HG03045 (cell line): ENCODE data around the gene RAB40B.

ENCODE experiments used
- ATAC-seq: cut with Tn5 transposase; IDR thresholded peaks from one replicate; pipeline ENCODE4 v1.9.1; 2021; ENCODE audit warnings: mild to moderate bottlenecking, moderate library complexity; ENCODE audit not compliant: unreplicated experiment

RAB40B gene

DNA sequence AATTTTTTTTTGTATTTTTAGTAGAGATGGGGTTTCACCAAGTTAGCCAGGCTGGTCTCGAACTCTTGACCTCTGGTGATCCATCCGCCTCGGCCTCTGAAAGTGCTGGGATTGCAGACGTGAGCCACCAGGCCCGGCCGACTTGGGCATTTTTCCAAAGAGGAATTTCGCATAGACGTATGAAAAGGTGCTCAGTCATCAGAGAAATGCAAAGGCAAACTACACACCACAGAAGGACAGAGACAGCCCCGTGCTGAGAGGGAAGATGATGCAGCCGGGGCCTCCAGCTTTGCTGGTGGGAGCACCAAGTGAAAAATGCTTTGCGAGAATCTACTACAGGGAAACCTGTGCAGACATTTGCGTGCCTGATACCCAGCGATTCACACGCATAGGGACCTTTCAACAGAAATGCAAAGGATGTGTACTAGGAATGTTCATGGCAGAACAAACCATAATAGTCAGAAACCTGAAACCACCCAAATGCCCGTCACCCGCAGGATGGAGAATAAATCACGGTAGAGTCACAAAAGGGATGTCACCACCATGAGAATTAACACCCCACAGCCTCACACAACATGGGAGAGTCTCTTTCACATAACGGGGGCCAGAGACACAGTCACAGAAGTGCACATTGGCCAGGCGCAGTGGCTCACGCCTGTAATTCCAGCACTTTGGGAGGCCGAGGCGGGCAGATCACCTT is 5.2 kb downstream of the RAB40B start:
- no peak for ATAC-seq

DNA sequence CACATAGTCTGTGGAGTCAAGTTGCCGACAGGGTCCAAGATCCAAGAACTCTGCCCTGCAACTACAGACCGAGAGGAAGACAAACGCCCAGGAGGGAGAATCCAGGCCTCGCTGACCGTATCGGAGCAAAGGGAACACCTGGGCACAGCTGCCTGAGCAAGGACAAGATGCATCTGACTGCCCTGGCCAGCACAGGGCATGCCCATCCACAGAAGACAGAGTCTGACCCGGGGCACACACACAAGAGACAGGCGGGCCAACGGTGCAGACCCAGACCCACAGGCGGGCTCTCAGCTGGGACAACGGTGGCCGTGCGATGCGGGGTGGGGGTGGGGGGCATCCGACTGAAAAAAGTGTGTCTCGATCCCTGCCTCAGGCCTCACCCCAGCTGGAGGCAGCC is 6.2 kb downstream of the RAB40B start:
- ATAC-seq: no peak

DNA sequence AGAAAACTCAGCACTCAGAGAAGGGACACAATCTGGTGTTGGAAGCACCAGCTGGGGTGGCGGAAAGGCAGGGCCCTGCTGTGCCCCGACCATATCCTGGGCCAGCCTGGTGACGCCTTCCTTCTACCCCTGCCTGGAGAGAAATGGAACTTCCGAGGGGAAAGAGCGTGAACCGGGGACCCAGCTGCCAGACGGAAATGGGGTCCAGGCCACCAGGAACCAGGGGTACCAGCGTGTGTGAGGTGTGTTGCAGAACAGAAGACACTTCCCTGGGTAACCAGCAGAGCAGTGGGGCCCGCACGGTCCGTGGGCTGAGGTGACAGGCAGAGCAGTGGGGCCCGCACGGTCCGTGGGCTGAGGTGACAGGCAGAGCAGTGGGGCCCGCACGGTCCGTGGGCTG is 6.8 kb downstream of the RAB40B start:
- no peak for ATAC-seq

DNA sequence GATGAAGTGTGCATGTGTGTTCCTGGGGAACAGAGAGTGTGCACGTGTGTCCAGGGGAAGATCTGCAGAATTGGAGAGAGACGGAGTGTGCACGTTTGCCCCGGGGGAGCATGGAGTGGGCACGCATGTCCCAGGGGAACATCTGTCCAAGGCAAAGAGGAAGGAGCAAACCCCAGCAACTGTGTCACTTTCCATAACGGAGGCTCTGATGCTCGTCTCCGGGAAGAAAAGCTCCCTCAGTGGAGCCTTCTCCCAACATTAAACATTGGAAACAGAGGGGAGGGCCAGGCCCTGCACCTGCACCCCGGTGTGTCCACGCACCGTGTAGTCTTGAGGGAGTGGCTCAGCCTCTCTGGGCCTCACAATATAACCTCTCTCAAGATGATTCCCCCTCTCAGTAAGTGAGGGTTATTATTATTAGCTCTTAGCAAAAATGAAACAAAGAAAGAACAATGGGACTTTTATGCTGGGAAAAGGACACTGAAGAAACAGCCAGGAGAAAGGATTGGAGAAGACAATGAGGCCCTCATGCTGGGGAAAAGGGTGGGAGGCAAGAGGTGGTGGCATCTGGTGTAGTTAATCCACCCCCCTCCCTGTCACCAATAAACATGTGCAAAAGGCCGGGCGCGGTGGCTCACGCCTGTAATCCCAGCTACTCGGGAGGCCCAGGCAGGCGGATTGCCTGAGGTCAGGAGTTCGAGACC is 7.6 kb downstream of the RAB40B start:
- no peak for ATAC-seq

DNA sequence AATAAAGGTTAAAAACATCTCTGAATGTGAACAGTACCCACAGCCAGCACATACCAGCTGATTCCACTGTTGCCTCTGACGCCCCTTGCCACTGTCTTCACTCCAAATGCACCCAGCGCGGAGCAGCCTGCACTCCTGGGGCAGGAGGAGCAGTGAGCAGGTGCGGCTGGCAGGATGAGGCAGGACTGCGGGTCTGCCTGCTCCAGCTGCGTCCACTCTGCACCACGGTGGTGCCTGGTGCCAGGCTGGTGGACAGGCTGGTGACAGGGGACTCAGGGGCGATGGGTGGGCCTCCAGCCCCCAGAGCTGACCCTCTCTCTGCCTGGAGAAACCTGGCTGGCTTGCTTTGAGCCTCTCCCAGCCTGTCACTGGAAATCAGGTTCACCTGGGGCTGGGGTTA is 9.4 kb downstream of the RAB40B start:
- no peak for ATAC-seq

DNA sequence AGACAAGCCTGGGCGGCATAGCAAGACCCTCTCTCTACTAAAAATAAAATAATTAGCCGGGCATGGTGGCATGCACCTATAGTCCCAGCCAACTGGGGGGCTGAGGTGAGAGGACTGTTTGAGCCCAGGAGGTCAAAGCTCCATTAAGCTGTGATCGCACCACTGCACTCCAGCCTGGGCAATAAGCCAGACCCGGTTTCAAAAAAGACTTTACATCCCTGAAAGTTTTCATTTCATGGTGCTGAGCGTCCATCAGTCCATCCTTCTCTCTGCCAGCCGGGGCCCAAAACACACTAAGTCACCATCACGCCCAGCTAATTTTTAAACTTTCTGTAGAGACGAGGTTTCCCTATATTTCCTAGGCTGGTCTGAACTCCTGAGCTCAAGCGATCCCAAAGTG is 10.6 kb downstream of the RAB40B start:
- no peak for ATAC-seq

DNA sequence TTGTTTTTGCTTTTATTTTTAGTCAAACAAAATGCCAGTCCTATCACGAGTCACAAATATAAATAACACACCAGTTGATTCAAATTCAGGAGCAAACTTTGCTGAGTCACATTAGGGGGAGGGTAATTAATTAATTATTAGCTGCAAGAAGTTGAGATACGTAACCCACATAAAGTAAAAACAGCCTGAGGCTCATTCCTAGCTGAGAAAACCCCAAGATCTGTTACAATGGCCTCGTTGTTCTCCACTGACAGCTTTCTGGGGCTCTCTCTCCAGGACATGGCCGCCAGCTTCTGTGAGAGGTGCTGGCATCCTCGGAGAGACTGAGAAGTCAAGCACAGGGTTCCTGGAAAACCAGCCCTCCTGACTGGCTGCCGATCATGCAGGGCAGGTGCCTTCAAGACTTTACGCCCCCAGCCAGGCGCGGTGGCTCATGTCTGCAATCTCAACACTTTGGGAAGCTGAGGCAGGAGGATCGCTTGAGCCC is 11.1 kb downstream of the RAB40B start:
- no peak for ATAC-seq

DNA sequence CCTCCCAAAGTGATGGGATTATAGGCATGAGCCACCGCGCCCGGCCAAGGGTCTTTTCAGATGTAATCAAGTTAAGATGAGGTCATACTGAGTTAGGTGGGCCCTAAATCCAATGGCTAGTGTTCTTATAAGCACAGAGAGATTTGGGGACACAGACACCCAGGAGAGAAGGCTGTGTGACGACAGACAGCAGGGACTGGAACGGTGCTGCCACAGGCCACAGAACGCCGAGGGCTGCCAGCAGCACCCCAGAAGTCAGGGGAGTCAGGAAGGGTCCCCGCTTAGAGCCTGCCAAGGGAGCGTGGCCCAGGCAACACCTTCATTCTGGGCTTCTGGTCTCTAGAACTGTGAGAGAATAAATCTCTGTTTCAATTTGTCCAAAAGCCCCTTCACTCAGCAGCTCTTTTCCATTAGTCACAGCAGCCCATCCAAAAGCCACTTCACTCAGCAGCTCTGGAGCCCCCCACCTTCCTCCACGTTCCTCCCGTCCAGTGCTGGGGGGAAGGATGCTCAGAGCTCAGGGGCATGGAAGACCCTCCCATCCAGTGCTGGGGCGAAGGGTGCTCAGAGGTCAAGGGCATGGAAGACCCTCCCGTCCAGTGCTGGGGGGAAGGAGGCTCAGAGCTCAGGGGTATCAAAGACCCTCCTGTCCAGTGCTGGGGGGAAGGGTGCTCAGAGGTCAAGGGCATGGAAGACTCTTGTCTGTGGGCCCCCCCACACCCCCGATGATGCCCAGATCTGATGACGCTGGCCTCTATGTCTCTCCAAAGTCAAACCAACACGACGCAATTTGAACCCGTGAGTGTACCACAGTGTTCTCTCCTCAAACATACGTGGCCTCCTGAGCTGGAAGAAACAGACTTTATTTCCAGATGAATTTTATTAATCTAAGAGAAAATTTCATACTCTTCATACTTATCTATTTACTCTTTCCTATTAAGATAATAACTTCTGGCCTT is 11.9 kb downstream of the RAB40B start:
- no peak for ATAC-seq

DNA sequence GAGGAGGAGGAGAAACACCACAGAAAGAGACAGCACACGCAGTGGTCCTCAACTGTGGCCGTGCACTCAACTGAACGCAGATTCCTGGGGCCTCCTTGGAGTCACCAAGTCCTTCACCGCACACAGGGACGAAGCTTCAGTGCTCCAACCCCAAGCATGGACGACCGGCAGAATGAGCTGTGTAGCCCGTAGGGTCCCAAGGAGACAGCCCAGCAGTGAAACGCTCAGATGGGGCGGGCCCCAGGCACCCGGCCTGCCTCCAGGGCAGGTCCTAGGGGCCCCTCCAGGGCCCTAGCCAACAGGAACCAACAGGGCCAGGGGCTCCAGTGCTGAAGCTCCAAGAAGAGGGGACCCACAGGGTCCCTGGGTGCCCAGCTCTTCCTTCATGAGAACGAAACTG is 13.2 kb downstream of the RAB40B start:
- no peak for ATAC-seq

DNA sequence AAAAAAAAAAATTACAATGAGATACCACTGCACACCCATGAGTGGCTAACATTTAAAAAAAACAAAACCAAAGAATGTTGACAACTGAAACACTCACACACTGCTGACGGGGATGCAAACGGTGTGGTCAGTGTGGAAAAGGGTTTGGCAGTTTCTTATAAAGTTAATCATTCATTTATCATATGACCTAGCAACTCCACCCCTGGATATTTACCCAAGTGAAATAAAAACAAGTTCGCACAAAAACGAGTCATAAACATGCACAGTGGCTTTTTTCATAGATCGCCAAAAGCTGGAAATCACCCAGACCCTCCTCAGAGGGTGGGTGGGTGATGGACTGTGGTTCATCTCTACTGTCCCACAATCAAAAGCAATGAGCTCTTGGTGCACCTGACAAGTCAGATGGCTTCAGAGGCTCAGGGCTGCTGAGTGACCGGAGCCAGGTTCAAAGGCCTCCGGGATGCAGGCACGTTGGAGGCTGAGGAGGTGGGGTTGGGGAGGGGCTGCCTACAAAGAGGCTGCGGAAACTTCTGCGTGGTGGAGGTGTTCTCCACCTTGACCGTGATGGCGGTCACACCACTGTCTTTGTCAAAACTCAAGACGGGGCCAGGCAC is 14.2 kb downstream of the RAB40B start:
- no peak for ATAC-seq

DNA sequence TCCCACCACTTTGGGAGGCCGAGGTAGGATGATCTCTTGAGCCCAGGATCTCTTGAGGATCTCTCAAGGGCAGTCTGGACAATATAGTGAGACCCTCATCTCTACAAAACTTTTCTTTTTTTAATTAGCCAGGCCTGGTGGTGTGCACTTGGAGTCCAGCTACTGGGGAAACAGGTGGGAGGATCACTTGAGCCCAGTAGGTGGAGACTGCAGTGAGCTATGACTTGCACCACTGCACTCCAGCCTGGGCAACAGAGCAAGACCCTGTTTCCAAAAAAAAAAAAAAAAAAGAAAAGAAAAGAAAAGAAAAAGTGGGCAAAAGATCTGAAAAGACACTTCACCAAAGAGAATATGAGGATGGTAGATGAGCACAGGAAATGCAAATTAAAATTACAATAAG is 15.0 kb downstream of the RAB40B start:
- ATAC-seq: no peak

DNA sequence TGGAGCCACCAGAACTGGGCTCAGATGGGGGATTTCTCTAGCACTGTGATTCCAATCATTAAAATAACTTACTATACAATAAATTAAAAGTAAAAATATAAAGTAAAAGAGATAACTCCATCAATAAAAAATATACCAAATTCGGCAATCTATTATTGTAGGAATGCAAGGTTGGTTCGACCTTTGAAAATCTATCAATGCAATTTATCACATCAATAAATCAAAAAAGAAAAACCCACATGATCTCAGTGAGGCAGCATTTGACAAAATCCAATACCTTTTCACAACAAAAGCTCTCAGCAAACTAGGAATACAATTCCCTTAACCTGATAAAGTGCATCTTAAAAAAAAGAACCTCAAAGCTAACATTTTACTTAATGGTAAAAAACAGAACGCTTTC is 17.0 kb downstream of the RAB40B start:
- no peak for ATAC-seq

DNA sequence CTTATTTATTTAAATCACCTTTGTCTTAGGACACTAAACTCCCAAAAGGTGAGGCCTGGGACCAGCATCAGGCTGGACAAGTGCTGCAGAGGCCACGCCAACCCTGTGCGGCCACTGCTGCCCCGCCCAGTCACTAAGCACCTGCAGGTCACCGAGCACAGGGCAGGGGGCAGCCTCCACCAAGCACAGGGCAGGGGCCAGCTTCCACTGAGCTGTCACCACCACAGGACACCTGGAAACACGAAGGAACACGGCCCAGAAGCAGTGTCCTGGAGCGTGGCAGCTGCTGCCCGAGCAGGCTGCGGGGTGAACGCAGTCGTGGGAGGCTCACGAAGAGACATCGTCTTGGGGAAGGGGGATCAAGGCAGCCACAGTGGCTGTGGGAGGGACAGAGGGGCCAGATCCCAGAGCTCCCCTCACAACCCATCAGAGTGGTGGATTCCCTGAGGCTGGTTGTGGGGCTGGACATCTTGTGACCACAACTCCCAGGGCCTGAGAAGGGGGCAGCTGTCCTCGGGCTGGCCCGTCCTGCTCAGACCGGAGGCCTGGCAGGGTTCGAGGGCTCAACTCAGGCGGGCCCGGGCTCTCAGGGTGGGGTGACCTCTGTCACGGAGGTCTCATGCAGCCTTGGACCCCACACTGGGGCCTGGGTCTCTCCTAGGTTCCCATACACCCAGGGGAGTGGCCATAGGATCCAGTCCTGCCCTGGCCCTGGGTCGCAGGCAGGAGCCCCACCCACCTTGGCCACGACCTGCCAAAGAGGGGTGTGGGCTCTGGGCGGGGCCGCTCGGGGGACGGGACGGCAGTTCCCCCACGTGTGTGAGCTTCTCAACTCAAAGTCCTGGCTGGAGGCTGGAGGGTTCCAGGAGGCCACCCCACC is 18.7 kb downstream of the RAB40B start:
- ATAC-seq: no peak

DNA sequence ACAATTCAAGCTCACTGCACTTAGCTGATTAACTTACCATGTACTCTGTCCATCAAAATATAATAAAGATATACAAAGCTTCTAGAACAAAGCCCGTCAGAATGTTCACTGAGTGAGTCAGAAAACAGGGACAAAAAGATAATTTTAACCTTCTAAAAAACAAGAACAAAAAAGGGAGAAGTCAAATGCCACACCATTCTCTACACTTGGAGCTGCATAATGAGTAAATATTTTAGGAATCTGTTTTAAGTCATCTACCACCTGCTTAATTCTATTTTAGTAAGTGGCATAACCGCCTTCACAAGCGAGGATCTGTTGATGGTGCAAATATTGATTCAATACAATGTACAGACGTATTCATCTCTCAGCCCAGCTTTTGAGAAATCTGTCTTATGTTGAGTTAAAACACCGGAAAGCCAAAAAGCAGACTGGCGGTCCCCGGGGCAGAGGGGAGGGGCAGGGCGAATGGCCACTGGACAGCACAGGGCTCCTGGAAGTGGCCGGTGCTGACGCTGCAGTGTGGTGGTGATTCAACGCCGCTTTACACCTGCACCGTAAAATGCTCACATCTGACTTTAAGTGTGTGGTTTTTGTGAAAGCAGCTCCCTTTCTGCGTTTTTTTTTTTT is 20.1 kb downstream of the RAB40B start:
- ATAC-seq: no peak

DNA sequence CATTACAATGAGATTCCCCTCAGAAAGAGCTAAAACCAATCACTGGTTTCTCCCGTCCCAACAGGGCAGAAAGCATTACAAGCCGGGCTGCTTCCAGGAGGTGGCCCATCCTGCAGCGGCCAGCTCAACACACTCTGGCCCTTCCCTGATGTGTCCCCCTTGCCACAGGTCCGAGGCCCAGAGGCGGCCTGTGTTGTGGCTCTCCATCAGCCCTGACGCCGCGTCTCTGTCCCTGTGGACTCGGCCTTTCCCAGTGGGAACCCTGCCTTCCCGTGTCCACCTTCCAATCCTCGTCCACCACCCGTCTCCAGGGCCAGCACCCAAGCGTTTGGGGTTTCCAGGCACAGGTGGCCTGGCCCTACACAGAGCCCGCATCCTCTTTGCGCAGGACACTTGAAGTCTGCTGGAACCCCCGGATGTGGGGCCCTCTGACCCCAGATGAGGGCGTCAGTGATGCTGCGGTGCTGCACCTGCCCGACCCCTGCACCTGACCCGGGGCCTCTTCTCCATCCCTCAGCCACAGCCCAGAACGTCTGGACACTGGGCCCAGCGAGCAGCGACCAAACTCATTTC is 21.1 kb downstream of the RAB40B start:
- no peak for ATAC-seq

DNA sequence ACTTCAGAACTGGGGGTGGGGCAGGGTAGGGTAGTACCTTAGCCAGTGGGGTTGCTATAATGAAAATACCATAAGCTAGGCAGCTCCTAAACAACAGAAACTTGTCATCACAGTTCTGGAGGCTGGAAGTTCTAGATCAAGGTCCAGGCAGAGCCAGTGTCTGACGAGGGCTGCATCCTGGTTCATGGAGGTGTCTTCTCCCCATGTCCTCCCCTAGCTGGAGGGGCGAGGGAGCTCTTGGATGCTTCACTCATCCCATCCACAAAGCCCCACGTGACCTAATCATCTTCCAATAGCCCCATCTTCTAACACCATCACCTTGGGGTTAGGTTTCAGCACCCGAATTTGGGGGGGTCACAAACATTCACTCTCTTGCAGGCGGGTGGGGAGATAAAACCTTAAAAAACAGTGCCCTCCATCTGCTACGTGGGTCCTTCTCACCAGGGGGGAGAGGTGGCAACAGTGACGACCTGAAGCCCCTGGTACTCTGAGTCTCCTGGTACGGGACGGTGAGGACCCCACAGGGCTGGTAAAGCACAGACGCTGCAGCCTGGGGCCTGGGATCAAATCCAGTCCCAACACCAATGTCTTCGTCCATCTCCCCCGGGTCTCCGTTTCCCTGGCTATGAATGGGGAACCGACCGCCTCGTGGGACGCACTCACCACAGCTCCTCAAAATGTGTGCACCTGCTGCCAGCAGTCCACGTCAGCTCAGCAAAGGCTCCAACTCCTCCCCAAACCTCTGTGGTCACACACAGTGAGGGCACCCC is 22.8 kb downstream of the RAB40B start:
- no peak for ATAC-seq

DNA sequence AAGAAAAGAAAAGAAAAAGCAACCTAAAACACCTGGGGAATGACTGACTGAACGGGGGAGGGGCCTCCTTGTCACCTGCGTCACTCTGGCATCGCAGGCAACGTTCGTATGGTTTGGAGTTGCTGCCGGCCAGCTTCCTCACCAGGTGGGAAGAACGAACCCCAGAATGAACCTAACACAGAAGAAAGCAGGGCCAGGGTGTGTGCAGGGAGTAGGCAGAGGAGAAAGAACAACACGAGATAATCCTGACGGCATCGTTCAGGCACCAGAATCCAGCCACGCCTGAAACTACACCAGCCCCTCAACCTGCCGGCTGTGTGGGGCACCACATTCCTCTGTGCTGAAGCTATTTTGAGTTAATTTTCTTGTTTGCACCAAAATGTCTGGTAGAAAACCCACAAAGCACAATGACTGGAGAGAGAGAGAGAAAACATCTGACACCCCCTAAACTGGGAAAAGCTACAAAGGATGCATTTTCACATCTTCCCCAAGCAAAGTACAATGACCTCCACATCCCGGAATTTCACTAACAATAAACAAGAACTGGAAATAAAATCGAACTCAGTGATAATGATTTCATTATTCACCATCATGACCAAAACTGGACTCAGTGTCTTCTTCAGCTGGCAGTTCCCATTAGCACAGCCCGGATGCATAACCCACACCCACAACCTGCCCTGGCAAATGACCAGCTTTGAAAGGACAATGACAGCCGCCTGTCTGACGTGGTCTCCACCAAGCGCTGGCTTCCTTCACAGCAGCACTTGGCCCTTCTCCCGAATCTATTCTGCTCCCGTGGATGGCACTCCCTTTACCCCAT is 23.6 kb downstream of the RAB40B start:
- no peak for ATAC-seq
